ENCODE data around the gene TMEM117. TPM values are rescaled to one million over a fixed set of nuclear protein-coding genes. Genes with fewer than 3 reads are reported as not detected.
"Not testable (repeated sequence)": the region's sequence is repeated elsewhere in the genome, so short reads cannot be mapped to it uniquely, and the experiment has no call there.

The TMEM117 gene
- total RNA-seq, 4 donors from 2014 or later = 15.8 to 42.2 (median 24.0) TPM

DNA sequence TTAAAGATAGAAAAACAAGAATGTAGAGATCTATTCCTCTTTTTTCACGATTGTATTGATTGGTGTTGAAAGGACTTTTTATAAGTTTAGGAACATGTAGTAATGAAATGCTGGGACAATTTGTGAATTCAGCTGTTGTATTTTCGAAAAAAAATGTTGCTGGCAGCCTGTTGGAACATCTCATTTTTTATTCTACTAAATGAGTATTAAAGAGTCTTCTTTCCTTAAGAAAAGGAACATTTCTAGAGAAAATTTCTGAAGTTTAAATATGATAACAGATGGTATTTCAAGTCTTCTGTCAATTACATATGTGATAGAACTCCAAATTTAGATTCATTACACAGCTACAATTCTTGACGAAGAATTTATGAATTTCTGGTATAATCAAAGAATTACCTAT is 189.6 kb downstream of the TMEM117 start:
- Histone ChIP-seq H3K4me3 (no peak overlapping the region), H3K27ac (no peak overlapping the region), H3K4me1 (no peaks in the 10 kb centered on the region), H3K9me3 (no peaks in the 10 kb centered on the region), H3K36me3 (no peaks in the 10 kb centered on the region), H3K27me3 (no peaks in the 10 kb centered on the region)
- intact Hi-C loops (cut with DNase I) = no loop called here
- no peak for DNase-seq
- 71 to 84% methylated on average over 3 of the region's 3 CpGs for WGBS, 2 donors
- TF ChIP-seq CTCF (IDR thresholded peaks at IDR 0.05) (no peak), POLR2A (IDR thresholded peaks at IDR 0.05) (no peak)

DNA sequence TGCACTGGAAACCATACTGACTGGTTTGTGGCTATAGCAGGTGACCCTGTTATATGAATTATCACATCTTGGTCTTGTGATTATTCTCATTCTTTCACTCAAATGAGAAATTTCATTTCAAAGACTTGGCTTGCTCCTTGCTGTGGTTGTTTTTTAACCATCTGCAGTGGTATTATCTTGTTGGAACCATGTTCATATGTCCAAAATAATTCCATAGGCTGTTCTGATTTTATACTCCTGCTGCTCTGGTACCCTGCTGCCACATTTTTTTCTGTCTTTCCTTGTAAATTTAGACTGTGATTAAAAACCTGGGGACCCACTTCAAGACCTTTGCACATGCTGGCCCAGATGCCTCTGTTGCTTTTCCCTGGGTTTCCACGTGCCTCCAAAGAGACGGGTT is 190.2 kb downstream of the TMEM117 start:
- Histone ChIP-seq H3K27ac (no peak overlapping the region), H3K36me3 (no peaks in the 10 kb centered on the region), H3K4me1 (no peaks in the 10 kb centered on the region), H3K9me3 (no peaks in the 10 kb centered on the region), H3K27me3 (no peaks in the 10 kb centered on the region), H3K4me3 (no peak overlapping the region)
- WGBS, 2 donors = 87 to 90% methylated on average over 2 of the region's 2 CpGs
- no peak for TF ChIP-seq CTCF (IDR thresholded peaks at IDR 0.05)
- no peak for TF ChIP-seq POLR2A (IDR thresholded peaks at IDR 0.05)
- intact Hi-C loops (cut with DNase I) = no loop called here
- DNase-seq = no peak

GRCh38 chr12:44026926-44027325 is 191.0 kb downstream of the TMEM117 start:
- intact Hi-C loops (cut with DNase I); H3K27me3 ChIP-seq; H3K4me3 ChIP-seq; H3K9me3 ChIP-seq; DNase-seq; H3K4me1 ChIP-seq; H3K36me3 ChIP-seq; H3K27ac ChIP-seq: not testable (repeated sequence)
- WGBS, 2 donors = 91 to 93% methylated on average over 2 of the region's 2 CpGs

GRCh38 chr12:44029194-44029593 is 193.3 kb downstream of the TMEM117 start:
- TF ChIP-seq CTCF (IDR thresholded peaks at IDR 0.05) = no peak
- no peak for TF ChIP-seq POLR2A (IDR thresholded peaks at IDR 0.05)
- intact Hi-C loops (cut with DNase I) = no loop called here
- Histone ChIP-seq H3K27ac (no peak overlapping the region), H3K4me3 (no peak overlapping the region), H3K9me3 (no peaks in the 10 kb centered on the region), H3K36me3 (peaks cover 0 to 5% (median 0%) of the 10 kb centered on the region in 3 donors), H3K27me3 (no peaks in the 10 kb centered on the region), H3K4me1 (no peaks in the 10 kb centered on the region)
- DNase-seq = no peak
- WGBS, 2 donors = 38 to 78% methylated on average over 3 to 4 of the region's 4 CpGs

DNA sequence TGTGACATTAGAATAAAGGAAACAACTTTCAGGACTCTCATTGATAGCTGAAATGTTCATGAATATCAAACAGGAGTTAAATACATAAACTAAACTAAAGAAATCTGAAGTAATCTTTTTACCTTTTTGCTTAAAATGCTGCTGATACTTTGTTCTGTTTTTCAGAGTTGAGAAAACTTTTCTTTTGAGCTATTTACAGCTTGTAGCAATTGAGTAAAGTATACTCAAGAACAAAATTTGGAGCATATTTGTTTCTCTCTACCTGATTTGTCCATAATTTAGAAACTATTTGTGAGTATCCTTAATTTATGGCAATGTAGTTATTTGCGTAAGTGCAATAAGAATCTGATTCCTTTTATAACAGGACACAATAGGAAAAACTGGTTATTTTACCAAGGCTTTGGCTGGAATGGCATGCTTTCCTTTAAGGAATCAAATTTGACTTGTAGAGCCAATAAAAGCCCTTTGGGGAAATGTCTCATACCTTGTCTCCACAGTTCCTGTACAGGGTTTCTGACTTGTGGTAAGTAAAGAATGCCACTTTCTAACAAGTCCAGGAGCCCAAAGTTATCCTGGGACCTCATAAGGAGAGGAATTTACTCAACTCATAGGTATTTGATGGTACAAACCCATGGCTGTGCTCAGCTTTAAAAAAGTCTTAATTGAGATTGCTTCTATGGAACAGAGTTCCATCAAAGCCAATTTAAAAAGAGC is 195.7 kb downstream of the TMEM117 start:
- Histone ChIP-seq H3K36me3 (peaks cover 0 to 5% (median 0%) of the 10 kb centered on the region in 3 donors), H3K4me3 (no peak overlapping the region), H3K27ac (no peak overlapping the region), H3K27me3 (no peaks in the 10 kb centered on the region), H3K4me1 (no peaks in the 10 kb centered on the region), H3K9me3 (no peaks in the 10 kb centered on the region)
- intact Hi-C loops (cut with DNase I) = no loop called here
- no peak for TF ChIP-seq CTCF (IDR thresholded peaks at IDR 0.05)
- no peak for TF ChIP-seq POLR2A (IDR thresholded peaks at IDR 0.05)
- DNase-seq = no peak
- 83 to 100% methylated on average over 1 of the region's 1 CpG for WGBS, 2 donors

DNA sequence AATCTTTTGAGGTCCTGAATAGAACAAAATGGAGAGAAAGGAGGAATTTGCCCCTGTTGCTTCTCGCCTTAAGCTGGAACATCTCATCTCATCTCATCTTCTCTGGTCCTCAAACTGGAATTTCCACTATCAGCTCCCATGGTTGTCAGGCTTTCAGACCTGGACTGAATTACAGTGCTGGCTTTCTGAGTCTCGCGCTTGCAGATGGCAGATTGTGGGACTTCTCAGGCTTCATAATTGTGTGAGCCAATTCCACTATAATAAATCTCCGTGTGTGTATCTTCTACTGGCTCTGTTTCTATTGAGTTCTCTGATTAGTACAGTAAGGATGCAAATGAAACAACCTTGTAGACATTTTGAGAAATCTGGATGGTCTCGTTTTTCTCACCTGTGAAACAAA is 199.0 kb downstream of the TMEM117 start:
- Histone ChIP-seq H3K27me3 (no peaks in the 10 kb centered on the region), H3K4me3 (no peak overlapping the region), H3K9me3 (no peaks in the 10 kb centered on the region), H3K27ac (no peak overlapping the region), H3K36me3 (peaks cover 0 to 5% (median 0%) of the 10 kb centered on the region in 3 donors), H3K4me1 (no peaks in the 10 kb centered on the region)
- intact Hi-C loops (cut with DNase I) = no loop called here
- TF ChIP-seq CTCF (IDR thresholded peaks at IDR 0.05) (no peak), POLR2A (IDR thresholded peaks at IDR 0.05) (no peak)
- 88 to 89% methylated on average over 5 of the region's 5 CpGs for WGBS, 2 donors
- DNase-seq = no peak

Measured in esophagus squamous epithelium (tissue), 5 donors.